GM19324 (cell line): ENCODE measurements around the gene YWHAG.
"Not testable (repeated sequence)": the region's sequence is repeated elsewhere in the genome, so short reads cannot be mapped to it uniquely, and the experiment has no call there.

ENCODE experiments used
- ATAC-seq: cut with Tn5 transposase; IDR thresholded peaks from one replicate; pipeline ENCODE4 v1.9.1; 2021; ENCODE audit warnings: mild to moderate bottlenecking, moderate library complexity; ENCODE audit not compliant: unreplicated experiment, low FRiP score

The YWHAG gene

GRCh38 chr7:76381814-76382213 lies 23.0 kb upstream of the YWHAG start:
- ATAC-seq = no peak

- ATAC-seq = no peak
Measured at GRCh38 chr7:76380623-76380966, 21.8 kb upstream of the YWHAG start.

GRCh38 chr7:76377186-76377918 lies 18.6 kb upstream of the YWHAG start:
- ATAC-seq = no peak

- ATAC-seq = no peak
Measured at GRCh38 chr7:76375251-76375650, 16.5 kb upstream of the YWHAG start.

- ATAC-seq = no peak
Measured at GRCh38 chr7:76372984-76373833, 14.4 kb upstream of the YWHAG start.

- ATAC-seq = no peak
Measured at GRCh38 chr7:76371396-76371795, 12.6 kb upstream of the YWHAG start.

- ATAC-seq = no peak
Measured at GRCh38 chr7:76369018-76369417, 10.2 kb upstream of the YWHAG start.

- ATAC-seq = no peak
Measured at GRCh38 chr7:76368190-76368589, 9.4 kb upstream of the YWHAG start.

GRCh38 chr7:76364198-76364584 lies 5.4 kb upstream of the YWHAG start:
- ATAC-seq = no peak

GRCh38 chr7:76363754-76364153 lies 5.0 kb upstream of the YWHAG start:
- ATAC-seq = not testable (repeated sequence)

GRCh38 chr7:76359978-76360638 lies 1.3 kb upstream of the YWHAG start:
- ATAC-seq = no peak

GRCh38 chr7:76359111-76359977 lies 553 bp upstream of the YWHAG start:
- ATAC-seq = peak; percentile 93

GRCh38 chr7:76358011-76358480 lies 745 bp downstream of the YWHAG start:
- peak; percentile 24 for ATAC-seq

GRCh38 chr7:76357475-76358010 lies 1.2 kb downstream of the YWHAG start:
- ATAC-seq = no peak

GRCh38 chr7:76356823-76357222 lies 2.0 kb downstream of the YWHAG start:
- no peak for ATAC-seq

- ATAC-seq = no peak
Measured at GRCh38 chr7:76356115-76356514, 2.7 kb downstream of the YWHAG start.

- ATAC-seq = no peak
Measured at GRCh38 chr7:76354981-76355730, 3.6 kb downstream of the YWHAG start.

GRCh38 chr7:76354516-76354915 lies 4.3 kb downstream of the YWHAG start:
- ATAC-seq = no peak

- no peak for ATAC-seq
Measured at GRCh38 chr7:76353744-76354143, 5.0 kb downstream of the YWHAG start.
